ENCODE measurements around the gene TRAPPC3L. TPM values are rescaled to one million over a fixed set of nuclear protein-coding genes. Genes with fewer than 3 reads are reported as not detected.

The TRAPPC3L gene
- total and polyA plus RNA-seq, 9 of the 15 experiments (the other 6 are each of a cell fraction or from before 2014, with no cell fraction given), result not detected

DNA sequence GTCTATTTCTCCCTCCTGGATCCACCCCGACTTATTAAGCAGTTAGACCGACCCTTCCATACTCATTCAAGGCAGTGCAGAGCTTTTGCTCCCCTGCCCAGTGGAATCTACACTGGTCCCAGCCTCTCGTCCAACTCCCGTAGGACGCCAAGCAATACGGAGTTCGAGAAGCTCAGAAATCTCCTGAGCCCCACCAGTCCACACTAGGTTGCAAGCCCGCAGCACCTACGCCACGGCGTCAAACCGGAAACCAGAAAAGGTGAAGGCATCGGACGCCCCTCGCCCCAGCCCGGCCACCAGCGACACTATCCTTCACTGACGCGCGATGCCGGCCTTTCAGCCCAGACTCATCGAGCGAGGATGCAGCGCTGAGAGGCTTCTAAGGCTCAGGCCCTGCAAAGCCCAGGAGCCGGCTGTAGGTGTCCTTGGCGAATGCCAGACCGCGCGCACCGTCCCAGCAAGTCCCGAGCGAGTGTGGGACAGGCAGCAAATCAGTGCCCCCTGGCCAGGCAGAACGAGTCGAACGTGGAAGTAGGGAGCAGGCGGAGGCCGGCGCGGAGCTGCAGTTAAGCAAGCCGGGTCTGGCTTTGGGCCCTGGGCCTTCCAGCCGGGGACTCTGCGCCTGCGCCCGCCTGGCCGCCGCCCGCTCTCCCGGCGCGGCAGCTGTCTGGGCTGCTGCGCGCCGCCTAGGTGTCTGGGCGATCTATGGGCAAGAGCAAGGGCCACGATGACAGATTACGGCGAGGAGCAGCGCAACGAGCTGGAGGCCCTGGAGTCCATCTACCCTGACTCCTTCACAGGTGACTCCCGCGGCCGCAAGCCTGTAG lies 25.6 kb upstream of the TRAPPC3L start, which contains the start of gene RWDD1 (continued):
- TF ChIP-seq ZNF316 (IDR thresholded peaks at IDR 0.05) (no peak), ZNF699 (CRISPR knock-in tag; IDR thresholded peaks at IDR 0.05; ENCODE audit: insufficient replicate concordance) (no peak), HEY1 (CRISPR knock-in tag; IDR thresholded peaks at IDR 0.05; ENCODE audit: borderline replicate concordance) (no peak), ADNP (tag; IDR thresholded peaks at IDR 0.05) (no peak), FUS (optimal IDR thresholded peaks at IDR 0.05; ENCODE audit: low read depth, low read length) (peak; percentile 44), MTF1 (CRISPR knock-in tag; IDR thresholded peaks at IDR 0.05; ENCODE audit: borderline replicate concordance) (no peak), ELF1 (tag; IDR thresholded peaks at IDR 0.05) (peak; percentile 68), SIN3A (IDR thresholded peaks at IDR 0.05; ENCODE audit: borderline replicate concordance in 2 of 2, control insufficient read depth in 1 of 2, low read depth in 2 of 2, low read length in 2 of 2) (peak; percentile 77 to 94), KAT7 (CRISPR knock-in tag; IDR thresholded peaks at IDR 0.05; ENCODE audit: borderline replicate concordance) (peak; percentile 31; the same call in 1 of the 2 replicates), ZC3H8 (IDR thresholded peaks at IDR 0.05) (no peak), ZKSCAN3 (CRISPR knock-in tag; IDR thresholded peaks at IDR 0.05) (no peak), RNF2 (IDR thresholded peaks at IDR 0.05) (peak; percentile 83), ZNF24 (IDR thresholded peaks at IDR 0.05) (no peak), PPARD (CRISPR knock-in tag; IDR thresholded peaks at IDR 0.05) (no peak), ZNF12 (CRISPR knock-in tag; IDR thresholded peaks at IDR 0.05) (0 out of 2 replicates have a peak, but pooled peaks have one; percentile 7)
- TF ChIP-seq, protein P1, sequence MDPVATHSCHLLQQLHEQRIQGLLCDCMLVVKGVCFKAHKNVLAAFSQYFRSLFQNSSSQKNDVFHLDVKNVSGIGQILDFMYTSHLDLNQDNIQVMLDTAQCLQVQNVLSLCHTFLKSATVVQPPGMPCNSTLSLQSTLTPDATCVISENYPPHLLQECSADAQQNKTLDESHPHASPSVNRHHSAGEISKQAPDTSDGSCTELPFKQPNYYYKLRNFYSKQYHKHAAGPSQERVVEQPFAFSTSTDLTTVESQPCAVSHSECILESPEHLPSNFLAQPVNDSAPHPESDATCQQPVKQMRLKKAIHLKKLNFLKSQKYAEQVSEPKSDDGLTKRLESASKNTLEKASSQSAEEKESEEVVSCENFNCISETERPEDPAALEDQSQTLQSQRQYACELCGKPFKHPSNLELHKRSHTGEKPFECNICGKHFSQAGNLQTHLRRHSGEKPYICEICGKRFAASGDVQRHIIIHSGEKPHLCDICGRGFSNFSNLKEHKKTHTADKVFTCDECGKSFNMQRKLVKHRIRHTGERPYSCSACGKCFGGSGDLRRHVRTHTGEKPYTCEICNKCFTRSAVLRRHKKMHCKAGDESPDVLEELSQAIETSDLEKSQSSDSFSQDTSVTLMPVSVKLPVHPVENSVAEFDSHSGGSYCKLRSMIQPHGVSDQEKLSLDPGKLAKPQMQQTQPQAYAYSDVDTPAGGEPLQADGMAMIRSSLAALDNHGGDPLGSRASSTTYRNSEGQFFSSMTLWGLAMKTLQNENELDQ (CRISPR knock-in tag; IDR thresholded peaks at IDR 0.05; ENCODE audit: borderline replicate concordance), result no peak
- TF ChIP-seq, protein P2, sequence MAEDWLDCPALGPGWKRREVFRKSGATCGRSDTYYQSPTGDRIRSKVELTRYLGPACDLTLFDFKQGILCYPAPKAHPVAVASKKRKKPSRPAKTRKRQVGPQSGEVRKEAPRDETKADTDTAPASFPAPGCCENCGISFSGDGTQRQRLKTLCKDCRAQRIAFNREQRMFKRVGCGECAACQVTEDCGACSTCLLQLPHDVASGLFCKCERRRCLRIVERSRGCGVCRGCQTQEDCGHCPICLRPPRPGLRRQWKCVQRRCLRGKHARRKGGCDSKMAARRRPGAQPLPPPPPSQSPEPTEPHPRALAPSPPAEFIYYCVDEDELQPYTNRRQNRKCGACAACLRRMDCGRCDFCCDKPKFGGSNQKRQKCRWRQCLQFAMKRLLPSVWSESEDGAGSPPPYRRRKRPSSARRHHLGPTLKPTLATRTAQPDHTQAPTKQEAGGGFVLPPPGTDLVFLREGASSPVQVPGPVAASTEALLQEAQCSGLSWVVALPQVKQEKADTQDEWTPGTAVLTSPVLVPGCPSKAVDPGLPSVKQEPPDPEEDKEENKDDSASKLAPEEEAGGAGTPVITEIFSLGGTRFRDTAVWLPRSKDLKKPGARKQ (CRISPR knock-in tag; IDR thresholded peaks at IDR 0.05), result no peak
- TF ChIP-seq, protein P3, sequence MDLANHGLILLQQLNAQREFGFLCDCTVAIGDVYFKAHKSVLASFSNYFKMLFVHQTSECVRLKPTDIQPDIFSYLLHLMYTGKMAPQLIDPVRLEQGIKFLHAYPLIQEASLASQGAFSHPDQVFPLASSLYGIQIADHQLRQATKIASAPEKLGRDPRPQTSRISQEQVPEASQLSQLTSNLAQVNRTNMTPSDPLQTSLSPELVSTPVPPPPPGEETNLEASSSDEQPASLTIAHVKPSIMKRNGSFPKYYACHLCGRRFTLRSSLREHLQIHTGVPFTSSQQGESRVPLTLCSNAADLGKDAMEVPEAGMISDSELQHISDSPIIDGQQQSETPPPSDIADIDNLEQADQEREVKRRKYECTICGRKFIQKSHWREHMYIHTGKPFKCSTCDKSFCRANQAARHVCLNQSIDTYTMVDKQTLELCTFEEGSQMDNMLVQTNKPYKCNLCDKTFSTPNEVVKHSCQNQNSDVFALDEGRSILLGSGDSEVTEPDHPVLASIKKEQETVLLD (IDR thresholded peaks at IDR 0.05), result peak; percentile 17
- TF ChIP-seq, protein P4, sequence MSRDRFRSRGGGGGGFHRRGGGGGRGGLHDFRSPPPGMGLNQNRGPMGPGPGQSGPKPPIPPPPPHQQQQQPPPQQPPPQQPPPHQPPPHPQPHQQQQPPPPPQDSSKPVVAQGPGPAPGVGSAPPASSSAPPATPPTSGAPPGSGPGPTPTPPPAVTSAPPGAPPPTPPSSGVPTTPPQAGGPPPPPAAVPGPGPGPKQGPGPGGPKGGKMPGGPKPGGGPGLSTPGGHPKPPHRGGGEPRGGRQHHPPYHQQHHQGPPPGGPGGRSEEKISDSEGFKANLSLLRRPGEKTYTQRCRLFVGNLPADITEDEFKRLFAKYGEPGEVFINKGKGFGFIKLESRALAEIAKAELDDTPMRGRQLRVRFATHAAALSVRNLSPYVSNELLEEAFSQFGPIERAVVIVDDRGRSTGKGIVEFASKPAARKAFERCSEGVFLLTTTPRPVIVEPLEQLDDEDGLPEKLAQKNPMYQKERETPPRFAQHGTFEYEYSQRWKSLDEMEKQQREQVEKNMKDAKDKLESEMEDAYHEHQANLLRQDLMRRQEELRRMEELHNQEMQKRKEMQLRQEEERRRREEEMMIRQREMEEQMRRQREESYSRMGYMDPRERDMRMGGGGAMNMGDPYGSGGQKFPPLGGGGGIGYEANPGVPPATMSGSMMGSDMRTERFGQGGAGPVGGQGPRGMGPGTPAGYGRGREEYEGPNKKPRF (IDR thresholded peaks at IDR 0.05; ENCODE audit: low read depth, low read length), result no peak
